Activated CD4-positive, alpha-beta T cell treated with anti-CD3 and anti-CD28 coated beads, Interleukin-2, amount 10 ng/mL, durations not matched to agents 7 days and 5 days (primary cell): ENCODE results near the gene TNFRSF14. TPM values are rescaled to one million over a fixed set of nuclear protein-coding genes. Genes with fewer than 3 reads are reported as not detected.

ENCODE experiments used
- CTCF ChIA-PET: fragments of 350-600 bp; sonication (Branson Sonifier 250); formaldehyde crosslinking; loops from one replicate; lab custom pipeline; 2021; ENCODE audit warnings: antibody characterized with exemption; lab: Charles Lee
- POLR2A ChIA-PET: fragments of 350-600 bp; sonication (Branson Sonifier 250); formaldehyde crosslinking; loops from one replicate; lab custom pipeline; 2021; ENCODE audit warnings: antibody characterized with exemption; lab: Charles Lee
- DNase-seq: peaks from one replicate; pipeline ENCODE4 v3.0.0-alpha.2; 2020
- H3K27ac Mint-ChIP-seq: one replicate; pipeline ENCODE4 v1.8.0; 2021; ENCODE audit warnings: mild to moderate bottlenecking, moderate library complexity, mixed read lengths
- H3K27me3 Mint-ChIP-seq: one replicate; pipeline ENCODE4 v1.8.0; 2021; ENCODE audit warnings: mixed read lengths
- H3K36me3 Mint-ChIP-seq: one replicate; pipeline ENCODE4 v1.8.0; 2021; ENCODE audit warnings: low read depth, mixed read lengths
- H3K4me1 Mint-ChIP-seq: one replicate; pipeline ENCODE4 v1.8.0; 2021; ENCODE audit warnings: mixed read lengths
- H3K4me3 Mint-ChIP-seq: one replicate; pipeline ENCODE4 v1.8.0; 2021; ENCODE audit warnings: mild to moderate bottlenecking, moderate library complexity, mixed read lengths
- H3K9me3 Mint-ChIP-seq: one replicate; pipeline ENCODE4 v1.8.0; 2021; ENCODE audit warnings: mixed read lengths
- total RNA-seq, 2 experiments: library from RNA; stranded (reverse); gene quantifications; one replicate each; pipeline ENCODE4 v1.2.3, GENCODE V29; 2021

TNFRSF14 gene
- total RNA-seq, 2 experiments from 2014 or later, result 182 to 192 TPM

DNA sequence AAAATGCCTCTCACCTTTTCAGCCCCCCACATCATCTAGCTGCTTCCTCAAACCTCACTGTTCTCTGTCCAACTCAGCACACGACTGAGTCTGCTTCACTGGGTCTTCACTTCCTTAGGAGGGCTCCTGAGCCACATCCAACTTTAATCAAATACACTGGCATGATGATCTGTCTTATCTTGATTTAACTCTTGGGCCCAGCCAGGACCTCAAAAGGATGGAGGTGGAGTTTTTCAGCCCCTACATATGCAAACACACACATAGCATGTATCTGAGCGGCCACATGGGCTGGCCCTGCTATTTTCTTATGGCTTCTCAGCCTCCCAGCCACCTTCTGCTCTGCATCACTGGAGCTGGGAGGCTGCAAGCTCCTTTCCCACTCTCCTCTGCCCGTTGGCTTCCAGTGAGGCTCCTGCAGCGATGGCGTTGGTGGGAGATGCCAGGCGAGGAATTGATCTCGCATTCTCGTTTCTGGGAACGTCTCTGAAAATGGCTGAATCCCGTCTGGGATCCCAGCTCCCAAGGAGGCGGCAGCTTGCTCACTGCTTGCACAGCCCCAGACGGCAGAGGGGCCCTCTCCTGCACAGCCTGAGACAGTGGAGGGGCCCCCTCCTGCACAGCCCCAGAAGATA is 28.6 kb downstream of the TNFRSF14 start:
- Mint-ChIP-seq H3K27me3 (no peaks in the 10 kb centered on the region), H3K27ac (peak overlapping the region; percentile 97), H3K9me3 (no peaks in the 10 kb centered on the region), H3K4me3 (peak overlapping the region; percentile 91), H3K36me3 (peaks cover 3% of the 10 kb centered on the region), H3K4me1 (peaks cover 36% of the 10 kb centered on the region)
- ChIA-PET CTCF (interaction anchor here (0.7 to 5.3 kb wide), 6 partner anchors 10 to 390 kb away, joined by 3 to 36 read pairs (median 3); no protein-coding TSS in a partner anchor), POLR2A (interaction anchor here (1.5 to 2.3 kb wide), 2 partner anchors 28 to 38 kb away, joined by 5 to 8 read pairs; partner anchors contain the start of gene TNFRSF14)
- DNase-seq, result no peak

GRCh38 chr1:2585318-2586092 is 29.3 kb downstream of the TNFRSF14 start:
- peak overlapping the region; percentile 91 for H3K4me3 Mint-ChIP-seq
- no peaks in the 10 kb centered on the region for H3K9me3 Mint-ChIP-seq
- H3K27me3 Mint-ChIP-seq, result no peaks in the 10 kb centered on the region
- ChIA-PET POLR2A (interaction anchor here (1.1 to 2.3 kb wide), 3 partner anchors 29 to 170 kb away, joined by 4 to 8 read pairs (median 5); partner anchors contain the start of gene TNFRSF14), CTCF (interaction anchor here (0.6 to 5.3 kb wide), 10 partner anchors 20 to 391 kb away, joined by 3 to 36 read pairs (median 3); partner anchors contain the start of gene PANK4)
- peak overlapping the region; percentile 97 for H3K27ac Mint-ChIP-seq
- peaks cover 3% of the 10 kb centered on the region for H3K36me3 Mint-ChIP-seq
- H3K4me1 Mint-ChIP-seq, result peaks cover 33% of the 10 kb centered on the region
- peak; percentile 77 for DNase-seq

DNA sequence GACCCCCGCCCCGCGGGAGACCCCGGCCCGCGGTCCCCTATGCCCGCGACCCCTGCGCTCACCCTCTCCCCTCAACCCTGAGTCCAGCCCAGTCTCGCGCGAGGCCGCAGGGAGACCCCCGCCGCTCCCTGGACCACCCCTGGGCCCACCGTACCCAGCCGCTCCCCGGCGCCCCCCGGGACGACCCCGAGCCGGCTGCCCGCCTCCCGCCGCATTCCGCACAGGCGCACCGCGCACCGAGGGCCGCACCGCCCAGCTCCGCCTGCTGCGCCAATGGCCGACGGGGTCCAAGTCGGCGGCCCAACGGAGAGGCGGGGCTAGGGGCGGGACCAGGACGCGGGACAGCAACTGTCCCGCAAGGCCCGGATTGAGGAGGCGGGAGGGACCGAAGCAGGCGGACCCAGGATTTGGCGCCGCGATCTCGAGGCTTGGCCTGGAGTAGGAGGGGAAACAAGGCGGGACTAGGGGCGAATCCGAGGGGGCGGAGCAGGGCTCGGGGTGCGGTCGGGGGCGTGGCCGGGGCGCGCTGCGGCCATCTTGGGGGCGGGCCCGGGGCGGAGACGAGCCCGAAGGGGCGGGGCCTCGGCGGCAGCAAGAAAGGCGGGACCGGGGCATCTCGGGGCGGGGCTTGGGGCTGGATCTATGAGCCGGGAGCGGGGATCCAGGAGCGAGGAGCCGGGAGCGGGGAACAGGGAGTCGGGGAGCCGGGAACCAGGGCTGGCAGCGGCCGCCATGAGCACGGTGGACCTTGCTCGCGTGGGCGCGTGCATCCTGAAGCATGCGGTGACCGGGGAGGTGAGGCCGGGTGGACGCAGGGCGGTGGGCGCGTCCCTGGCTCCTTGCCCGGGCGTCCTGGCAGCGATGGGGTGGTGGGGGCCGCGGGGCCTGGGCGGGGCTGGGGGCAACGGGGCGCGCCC is 30.2 kb downstream of the TNFRSF14 start, which contains the start of gene PRXL2B:
Gene PRXL2B (plus strand): TSS at position 624 of the 917 bp plus-strand sequence. CDS start 109 bp downstream, at position 733.
- ChIA-PET CTCF (interaction anchor here (0.6 to 5.3 kb wide), 11 partner anchors 8 to 383 kb away, joined by 3 to 36 read pairs (median 4); partner anchors contain the start of genes PANK4 and TNFRSF14), POLR2A (interaction anchor here (0.6 to 2.3 kb wide), 4 partner anchors 30 to 170 kb away, joined by 3 to 8 read pairs (median 4); partner anchors contain the start of gene TNFRSF14)
- H3K4me3 Mint-ChIP-seq, result peak within 1 kb of the TSS; percentile 91
- peaks cover 3% of the 10 kb centered on the region for H3K36me3 Mint-ChIP-seq
- no peaks in the 10 kb centered on the region for H3K27me3 Mint-ChIP-seq
- H3K9me3 Mint-ChIP-seq, result no peaks in the 10 kb centered on the region
- peak within 1 kb of the TSS; percentile 97 for H3K27ac Mint-ChIP-seq
- peaks cover 28% of the 10 kb centered on the region for H3K4me1 Mint-ChIP-seq
- DNase-seq, result peak; percentile 98

GRCh38 chr1:2587071-2587859 is 31.1 kb downstream of the TNFRSF14 start:
- Mint-ChIP-seq H3K36me3 (peaks cover 3% of the 10 kb centered on the region), H3K27me3 (no peaks in the 10 kb centered on the region), H3K9me3 (no peaks in the 10 kb centered on the region), H3K27ac (peak overlapping the region; percentile 41), H3K4me3 (peak overlapping the region; percentile 91), H3K4me1 (peaks cover 25% of the 10 kb centered on the region)
- ChIA-PET POLR2A (interaction anchor here (0.6 to 2.3 kb wide), 2 partner anchors 31 to 39 kb away, joined by 3 to 8 read pairs; partner anchors contain the start of gene TNFRSF14), CTCF (interaction anchor here (0.6 to 5.3 kb wide), 3 partner anchors 9 to 40 kb away, joined by 3 to 36 read pairs (median 6); partner anchors contain the start of gene TNFRSF14)
- DNase-seq, result no peak

GRCh38 chr1:2587860-2588571 is 31.8 kb downstream of the TNFRSF14 start:
- no peaks in the 10 kb centered on the region for H3K27me3 Mint-ChIP-seq
- H3K36me3 Mint-ChIP-seq, result peaks cover 3% of the 10 kb centered on the region
- no peak for DNase-seq
- no peaks in the 10 kb centered on the region for H3K9me3 Mint-ChIP-seq
- peak overlapping the region; percentile 31 for H3K27ac Mint-ChIP-seq
- H3K4me3 Mint-ChIP-seq, result peak overlapping the region; percentile 91
- H3K4me1 Mint-ChIP-seq, result peaks cover 26% of the 10 kb centered on the region
- CTCF ChIA-PET, result interaction anchor here (2.3 to 5.3 kb wide), 2 partner anchors 10 to 41 kb away, joined by 6 to 36 read pairs; no protein-coding TSS in a partner anchor
- POLR2A ChIA-PET, result no interaction called here

- H3K27ac Mint-ChIP-seq, result no peak overlapping the region
- peaks cover 3% of the 10 kb centered on the region for H3K36me3 Mint-ChIP-seq
- H3K4me1 Mint-ChIP-seq, result peaks cover 19% of the 10 kb centered on the region
- DNase-seq, result no peak
- ChIA-PET CTCF (interaction anchor here (2.3 kb wide), 1 partner anchor 11 kb away, joined by 6 read pairs; no protein-coding TSS in a partner anchor), POLR2A (no interaction called here)
- no peaks in the 10 kb centered on the region for H3K27me3 Mint-ChIP-seq
- H3K9me3 Mint-ChIP-seq, result no peaks in the 10 kb centered on the region
- H3K4me3 Mint-ChIP-seq, result peak overlapping the region; percentile 91
These were observed 32.7 kb downstream of the TNFRSF14 start for GRCh38 chr1:2588661-2589430.

DNA sequence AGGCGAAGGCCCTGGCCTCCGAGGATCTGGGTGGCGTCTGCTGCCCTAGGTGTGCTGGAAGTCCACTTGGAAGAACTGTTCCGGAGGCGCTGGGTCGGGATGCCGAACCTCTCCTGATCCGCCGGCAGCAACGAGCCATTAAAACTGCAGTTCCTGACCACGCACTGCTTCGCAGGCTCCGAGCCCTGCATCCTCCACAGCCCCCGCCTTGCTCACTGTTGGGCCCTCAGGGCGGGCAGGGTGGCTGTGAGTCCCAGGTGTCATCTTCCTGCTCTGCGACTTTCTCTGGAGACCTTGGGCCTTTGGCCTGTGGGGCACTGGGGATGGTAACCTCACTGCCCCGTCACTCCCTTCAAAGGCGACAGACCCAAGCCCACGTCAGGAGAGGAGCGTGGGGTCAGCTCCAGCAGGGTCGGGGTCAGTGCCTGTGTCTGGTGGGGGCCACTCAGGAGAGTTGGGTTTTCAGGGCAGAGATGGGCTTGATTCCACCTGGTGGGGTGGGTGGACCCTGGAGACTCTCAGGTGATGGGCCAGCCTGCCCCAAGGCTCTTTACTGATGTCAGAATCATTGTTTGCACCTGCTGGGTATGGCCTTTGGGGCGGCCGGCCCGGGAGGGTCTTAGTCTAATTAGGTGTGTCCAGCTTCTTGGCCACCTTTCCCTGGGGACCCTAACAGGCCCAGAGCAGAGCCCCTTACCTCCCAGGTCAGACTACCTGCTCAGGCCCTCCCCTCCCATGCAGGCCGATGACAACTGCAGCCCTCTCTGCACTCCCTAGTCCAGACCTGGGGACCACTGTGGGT is 33.5 kb downstream of the TNFRSF14 start:
- Mint-ChIP-seq H3K27ac (no peak overlapping the region), H3K9me3 (no peaks in the 10 kb centered on the region), H3K4me3 (no peak overlapping the region), H3K27me3 (no peaks in the 10 kb centered on the region), H3K4me1 (peaks cover 11% of the 10 kb centered on the region), H3K36me3 (peaks cover 2% of the 10 kb centered on the region)
- ChIA-PET POLR2A (no interaction called here), CTCF (no interaction called here)
- DNase-seq, result no peak

DNA sequence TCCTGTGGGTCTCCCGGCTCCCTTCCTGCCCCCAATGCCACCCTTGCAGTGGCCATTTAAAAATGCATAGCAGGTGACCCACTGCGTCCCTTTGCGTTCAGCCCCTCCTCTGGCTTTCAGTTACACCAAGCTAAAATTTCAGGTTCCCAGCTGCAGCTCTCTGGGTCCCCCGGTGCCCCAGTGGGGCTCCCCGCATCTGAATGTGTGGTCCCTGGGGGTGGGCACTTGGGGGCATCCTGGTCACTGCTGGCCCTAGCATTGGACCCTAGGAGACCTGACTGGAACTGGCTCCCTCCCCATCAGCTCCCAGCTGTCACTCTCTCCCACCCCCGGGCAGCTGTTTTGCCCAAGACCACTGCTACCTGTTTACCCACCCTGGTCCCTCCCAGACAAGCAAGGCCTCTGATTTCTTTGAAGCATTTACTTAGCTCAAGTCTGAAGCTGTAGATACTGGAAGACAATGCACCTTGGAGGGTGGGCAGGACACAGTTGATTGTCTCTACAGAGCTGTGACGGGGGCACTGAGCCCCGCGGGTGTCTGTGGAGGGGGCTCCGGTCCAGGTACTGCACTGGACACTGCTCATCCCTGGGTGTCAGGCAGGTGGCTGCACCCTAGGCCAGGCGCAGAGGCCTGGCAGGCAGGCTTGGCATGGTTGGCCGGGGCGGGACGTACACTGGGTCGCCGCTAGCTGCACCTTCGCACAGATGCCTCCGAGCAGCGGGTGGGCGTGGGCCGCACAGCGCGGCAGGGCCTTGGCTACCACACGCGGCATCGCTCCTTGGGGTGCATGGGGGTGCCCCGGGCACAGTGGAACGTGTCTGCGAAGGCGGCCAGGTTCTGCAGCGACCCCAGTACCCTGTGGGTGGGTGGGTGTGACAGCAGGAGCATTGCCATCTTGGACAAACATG is 34.3 kb downstream of the TNFRSF14 start:
- ChIA-PET CTCF (no interaction called here), POLR2A (no interaction called here)
- DNase-seq, result no peak
- Mint-ChIP-seq H3K36me3 (no peaks in the 10 kb centered on the region), H3K4me3 (no peak overlapping the region), H3K4me1 (peaks cover 6% of the 10 kb centered on the region), H3K27ac (peak overlapping the region; percentile 11), H3K27me3 (no peaks in the 10 kb centered on the region), H3K9me3 (no peaks in the 10 kb centered on the region)

DNA sequence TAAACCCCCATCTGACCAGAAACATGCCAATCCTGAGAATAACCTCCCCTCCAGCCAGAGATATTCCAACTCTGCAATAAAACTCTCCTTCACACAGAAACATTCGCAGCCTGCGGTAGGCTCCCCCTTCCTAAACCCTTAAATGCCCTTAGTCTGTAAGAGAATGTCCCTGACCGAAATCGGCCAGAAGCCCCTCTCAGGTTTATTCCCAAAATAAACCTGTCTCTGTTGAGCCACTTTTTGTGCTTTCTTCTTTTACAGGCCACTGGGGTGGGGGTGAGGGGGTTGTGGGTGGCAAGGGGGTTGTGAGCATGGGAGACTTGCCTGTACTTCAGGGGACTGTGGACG is 35.0 kb downstream of the TNFRSF14 start:
- CTCF ChIA-PET, result no interaction called here
- peak overlapping the region; percentile 11 for H3K27ac Mint-ChIP-seq
- no peaks in the 10 kb centered on the region for H3K27me3 Mint-ChIP-seq
- H3K9me3 Mint-ChIP-seq, result no peaks in the 10 kb centered on the region
- no peaks in the 10 kb centered on the region for H3K36me3 Mint-ChIP-seq
- POLR2A ChIA-PET, result no interaction called here
- no peak for DNase-seq
- H3K4me1 Mint-ChIP-seq, result peaks cover 6% of the 10 kb centered on the region
- H3K4me3 Mint-ChIP-seq, result no peak overlapping the region
